Mesodermal cell (in vitro differentiated cells): Measurements from ENCODE around the gene GJA1. TPM values are rescaled to one million over a fixed set of nuclear protein-coding genes. Genes with fewer than 3 reads are reported as not detected.
"Not testable (repeated sequence)": the region's sequence is repeated elsewhere in the genome, so short reads cannot be mapped to it uniquely, and the experiment has no call there.

Experiments used
- H3K27ac ChIP-seq: 2 replicates; pipeline ENCODE4 v1.7.0; 2013; ENCODE audit warnings: mild to moderate bottlenecking, low read depth, low read length, moderate library complexity; ENCODE audit not compliant: severe bottlenecking
- H3K36me3 ChIP-seq: 2 replicates; pipeline ENCODE4 v1.7.1; 2013; ENCODE audit warnings: mild to moderate bottlenecking, low read length, moderate library complexity; ENCODE audit not compliant: control insufficient read depth, insufficient read depth
- H3K4me1 ChIP-seq: one replicate; pipeline ENCODE4 v1.7.1; 2013; ENCODE audit warnings: mild to moderate bottlenecking, low read length; ENCODE audit not compliant: insufficient read depth, control insufficient read depth, poor library complexity, severe bottlenecking
- H3K4me3 ChIP-seq: 2 replicates; pipeline ENCODE4 v1.7.0; 2013; ENCODE audit warnings: low read length, control low read depth, mild to moderate bottlenecking; ENCODE audit not compliant: insufficient read depth, poor library complexity, severe bottlenecking; ENCODE audit errors: extremely low read depth
- H3K9me3 ChIP-seq: 2 replicates; pipeline ENCODE4 v1.7.1; 2013; ENCODE audit warnings: mild to moderate bottlenecking, low read length, moderate library complexity; ENCODE audit not compliant: control insufficient read depth
- WGBS, 2 experiments: methylation state at CpG; one replicate each; pipeline ENCODE4 v1.1.5; 2013; ENCODE audit warnings: missing lambda C conversion rate in 2 of 2; ENCODE audit not compliant: insufficient coverage in 2 of 2; 5-methylcytosine and 5-hydroxymethylcytosine counted together
- polyA plus RNA-seq, 2 experiments: library from polyadenylated mRNA; stranded (reverse); fragments of 50-300 nt; gene quantifications; one replicate each; pipeline ENCODE4 v1.2.3, GENCODE V29; 2013

Gene GJA1
- polyA plus RNA-seq (2013, experiment 1 of 2): 440 TPM
- 501 TPM for polyA plus RNA-seq (2013, experiment 2 of 2)

DNA sequence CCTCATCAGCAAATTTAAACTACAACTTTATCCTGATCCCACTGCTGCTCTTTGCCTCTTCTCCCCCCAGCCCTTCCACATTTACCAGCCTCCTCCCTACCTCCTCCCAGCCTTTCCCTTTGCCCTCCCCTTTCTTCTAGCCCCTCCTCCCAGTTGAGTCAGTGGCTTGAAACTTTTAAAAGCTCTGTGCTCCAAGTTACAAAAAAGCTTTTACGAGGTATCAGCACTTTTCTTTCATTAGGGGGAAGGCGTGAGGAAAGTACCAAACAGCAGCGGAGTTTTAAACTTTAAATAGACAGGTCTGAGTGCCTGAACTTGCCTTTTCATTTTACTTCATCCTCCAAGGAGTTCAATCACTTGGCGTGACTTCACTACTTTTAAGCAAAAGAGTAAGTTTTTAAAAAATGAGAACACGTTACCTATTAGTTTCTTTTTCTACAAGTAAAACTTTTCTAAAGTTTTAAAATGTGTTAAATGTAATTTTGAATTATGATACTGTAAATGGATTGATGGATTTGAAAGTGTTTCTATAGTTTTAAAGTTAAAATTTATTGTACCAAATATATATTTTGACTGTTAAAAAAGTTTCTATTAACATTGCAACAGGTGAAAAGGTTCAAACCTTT lies at the start of gene GJA1:
Gene GJA1 (plus strand): TSS at position 203 of the 626 bp plus-strand sequence. CDS start 11,202 bp downstream, outside the sequence.
- Histone ChIP-seq H3K27ac (peak within 1 kb of the TSS; percentile 92), H3K4me1 (peaks cover 16% of the 10 kb centered on the region)
- WGBS, 2 experiments: 10% methylated on average over 2 of the region's 5 CpGs; no CpG with 5 or more reads in 1 of the 2 experiments

DNA sequence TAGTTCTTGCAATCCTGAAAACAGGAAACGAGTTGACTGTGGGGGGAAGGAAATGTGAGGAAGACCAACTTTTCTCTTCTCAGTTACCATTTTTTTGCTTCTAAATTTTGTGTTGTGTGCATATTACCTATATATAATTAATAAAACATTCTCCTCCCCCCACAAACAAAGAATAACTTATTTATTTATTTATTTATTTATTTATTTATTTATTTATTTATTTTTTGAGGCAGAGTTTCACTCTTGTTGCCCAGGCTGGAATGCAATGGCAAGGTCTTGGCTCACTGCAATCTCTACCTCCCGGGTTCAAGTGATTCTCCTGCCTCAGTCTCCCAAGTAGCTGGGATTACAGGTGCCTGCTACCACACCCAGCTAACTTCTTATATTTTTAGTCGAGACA lies 48.9 kb upstream of the GJA1 start:
- WGBS, 2 experiments: 90 to 92% methylated on average over 2 of the region's 3 CpGs
- H3K4me1 ChIP-seq, H3K27ac ChIP-seq, H3K9me3 ChIP-seq, H3K4me3 ChIP-seq, H3K36me3 ChIP-seq: not testable (repeated sequence)

More for the DNA sequence above, at the start of gene GJA1:
- Histone ChIP-seq H3K4me3 (peak within 1 kb of the TSS; percentile 74), H3K9me3 (no peaks in the 10 kb centered on the region), H3K36me3 (peaks cover 1% of the 10 kb centered on the region)

DNA sequence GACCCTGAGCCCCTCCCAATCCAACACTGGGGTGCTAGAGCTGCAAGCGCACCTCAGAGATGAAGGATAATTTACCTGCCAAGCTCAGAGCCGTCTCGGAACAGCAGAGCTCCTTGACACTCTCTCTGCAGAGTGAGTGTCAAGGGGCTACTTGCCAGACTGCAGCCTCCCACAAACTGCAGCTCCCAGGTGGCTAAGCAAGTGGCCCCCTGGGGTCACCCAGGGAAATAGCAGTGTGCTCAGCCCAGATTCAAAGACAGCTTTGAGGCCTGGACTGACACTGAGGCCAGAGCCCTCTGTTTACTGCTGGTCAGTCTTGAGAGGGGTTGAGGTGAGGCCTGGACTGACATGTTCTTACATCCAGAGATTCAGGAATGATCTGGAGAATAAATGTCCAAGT lies 46.0 kb upstream of the GJA1 start:
- no peaks in the 10 kb centered on the region for H3K4me1 ChIP-seq
- H3K27ac ChIP-seq: no peak overlapping the region
- WGBS, 2 experiments: 81 to 100% methylated on average over 2 to 3 of the region's 3 CpGs
- no peak overlapping the region for H3K4me3 ChIP-seq
- H3K9me3 ChIP-seq: no peaks in the 10 kb centered on the region
- H3K36me3 ChIP-seq: no peaks in the 10 kb centered on the region

DNA sequence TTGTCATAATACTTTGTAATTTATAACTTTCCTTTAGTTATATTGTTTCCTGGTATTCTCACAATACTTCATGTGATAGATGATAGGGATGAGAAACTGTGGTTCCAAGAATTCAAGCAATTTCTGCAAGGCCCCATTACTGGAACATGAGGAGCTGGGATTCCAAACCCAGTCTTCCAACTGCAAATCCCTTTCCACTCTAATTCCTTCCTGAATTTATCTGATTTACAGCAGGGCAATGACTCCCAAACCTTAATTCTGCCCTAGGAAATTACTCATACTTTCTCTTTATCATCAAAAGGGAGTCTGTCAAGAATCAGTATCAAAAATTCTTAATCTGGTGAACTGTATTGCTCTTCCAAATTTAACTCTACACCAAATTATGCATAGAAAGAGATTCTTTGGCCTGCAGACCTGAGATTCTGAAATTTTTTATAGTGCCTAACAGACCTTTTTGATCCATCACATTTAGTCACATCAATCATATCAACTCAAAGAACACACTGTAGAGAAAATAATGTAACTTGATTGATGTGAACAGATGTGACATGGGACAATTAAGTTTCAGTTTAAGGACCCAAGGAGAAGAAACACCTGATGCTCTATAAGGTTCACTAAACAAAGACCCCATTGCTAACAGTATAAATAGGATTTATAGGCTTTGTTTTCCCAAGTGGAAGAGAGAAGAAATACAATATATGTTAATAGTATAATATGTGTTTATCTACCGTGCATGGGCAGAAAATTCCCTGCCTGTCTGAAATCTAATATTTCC lies 41.5 kb upstream of the GJA1 start:
- Histone ChIP-seq H3K36me3 (no peaks in the 10 kb centered on the region), H3K9me3 (no peaks in the 10 kb centered on the region), H3K4me1 (no peaks in the 10 kb centered on the region), H3K27ac (no peak overlapping the region), H3K4me3 (no peak overlapping the region)
- WGBS, 2 experiments: no CpG with 5 or more reads among the region's 1 CpG

DNA sequence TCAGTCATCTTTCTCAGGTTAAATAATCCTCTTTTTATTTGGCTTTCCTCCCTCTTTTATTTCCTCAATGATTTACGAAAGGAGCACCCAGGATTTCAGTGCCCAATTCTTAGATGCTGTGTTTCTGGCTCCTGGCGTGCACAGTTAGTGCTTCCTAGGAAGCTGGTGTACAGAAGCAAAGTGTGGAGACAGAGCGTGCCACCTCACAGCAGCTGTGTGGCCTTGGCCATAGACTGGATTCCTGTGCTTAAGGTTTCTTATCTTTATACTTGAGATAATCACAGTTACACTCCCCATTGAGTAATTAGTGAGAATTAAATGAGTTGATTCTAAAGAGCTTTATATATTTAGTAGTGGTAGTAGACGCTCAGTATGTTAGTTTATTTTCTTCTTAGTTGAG lies 39.7 kb upstream of the GJA1 start:
- H3K27ac ChIP-seq: no peak overlapping the region
- no peaks in the 10 kb centered on the region for H3K4me1 ChIP-seq
- H3K9me3 ChIP-seq: no peaks in the 10 kb centered on the region
- no peak overlapping the region for H3K4me3 ChIP-seq
- WGBS, 2 experiments: 88 to 100% methylated on average over 1 to 2 of the region's 4 CpGs
- no peaks in the 10 kb centered on the region for H3K36me3 ChIP-seq

DNA sequence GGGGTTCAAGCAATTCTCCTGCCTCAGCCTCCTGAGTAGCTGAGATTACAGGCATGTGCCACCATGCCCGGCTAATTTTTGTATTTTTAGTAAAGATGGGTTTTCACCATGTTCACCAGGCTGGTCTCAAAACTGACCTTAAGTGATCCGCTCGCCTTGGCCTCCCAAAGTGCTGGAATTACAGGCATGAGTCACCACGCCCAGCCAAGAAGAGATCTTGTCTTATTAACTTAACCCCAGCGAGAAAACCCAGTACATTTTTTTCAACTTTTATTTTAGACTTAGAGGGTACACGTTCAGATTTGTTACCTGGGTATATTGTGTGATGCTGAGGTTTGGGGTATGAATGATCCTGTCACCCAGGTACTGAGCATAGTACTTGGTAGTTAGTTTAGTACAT lies 38.3 kb upstream of the GJA1 start:
- H3K4me1 ChIP-seq, H3K36me3 ChIP-seq, H3K4me3 ChIP-seq, H3K27ac ChIP-seq, H3K9me3 ChIP-seq: not testable (repeated sequence)
- 85 to 94% methylated on average over 3 to 4 of the region's 6 CpGs for WGBS, 2 experiments

DNA sequence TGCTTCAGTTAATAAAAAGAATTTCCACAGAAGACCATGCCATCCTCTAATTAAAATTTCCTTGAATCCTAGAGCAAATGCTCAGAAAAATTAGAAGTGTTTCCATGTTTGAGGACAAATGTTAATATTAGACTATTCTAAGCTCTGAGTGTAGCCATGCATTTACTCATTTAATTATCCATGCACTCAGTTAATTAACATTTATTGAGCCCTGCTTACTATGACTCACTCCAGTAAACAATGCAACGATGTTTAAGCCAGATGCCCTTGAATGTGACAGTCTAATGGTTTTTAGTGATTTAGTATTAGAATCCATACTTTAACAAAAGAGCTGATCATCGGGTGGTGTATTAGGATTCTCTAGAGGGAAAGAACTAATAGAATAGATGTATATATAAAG lies 37.3 kb upstream of the GJA1 start:
- no peak overlapping the region for H3K4me3 ChIP-seq
- H3K27ac ChIP-seq: no peak overlapping the region
- H3K36me3 ChIP-seq: no peaks in the 10 kb centered on the region
- H3K4me1 ChIP-seq: no peaks in the 10 kb centered on the region
- no peaks in the 10 kb centered on the region for H3K9me3 ChIP-seq
- WGBS, 2 experiments: 100% methylated on average over 1 of the region's 2 CpGs; no CpG with 5 or more reads in 1 of the 2 experiments

DNA sequence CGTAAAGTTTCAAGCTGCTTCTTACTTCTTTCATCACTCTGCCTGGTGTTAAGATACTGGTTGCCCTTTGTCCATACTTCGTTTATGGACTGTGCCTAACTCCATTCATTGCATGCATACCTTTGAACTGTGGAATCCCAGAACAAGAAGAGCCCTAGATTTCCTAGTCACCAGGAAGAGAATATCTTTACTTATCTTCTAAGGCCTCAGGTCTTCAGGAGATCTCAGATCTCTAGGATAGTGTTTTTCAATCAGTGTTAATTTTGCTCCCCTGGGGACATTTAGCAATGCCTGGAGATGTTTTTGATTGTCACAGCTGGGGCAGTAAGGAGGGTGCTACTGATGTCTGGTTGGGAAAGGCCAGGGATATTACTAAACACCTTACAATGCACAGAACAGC lies 35.5 kb upstream of the GJA1 start:
- no peak overlapping the region for H3K27ac ChIP-seq

DNA sequence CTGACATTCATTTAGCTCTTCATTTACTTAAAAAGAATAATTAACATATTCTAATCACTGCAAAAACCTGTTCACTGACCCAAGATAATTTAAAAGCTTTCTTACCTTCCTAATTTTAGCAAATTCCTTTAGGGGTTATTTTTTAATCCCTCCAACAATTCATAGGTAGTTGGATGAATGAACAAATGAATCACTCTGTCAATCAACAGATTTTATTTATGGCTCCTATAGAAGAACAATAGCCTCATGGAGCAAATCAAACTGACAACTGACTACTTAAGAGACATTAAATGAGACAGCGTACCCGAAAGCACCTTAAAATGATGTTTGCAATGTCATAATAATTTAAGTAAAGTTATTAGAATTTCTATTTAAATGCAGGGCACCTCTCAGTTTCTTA lies 31.5 kb upstream of the GJA1 start:
- WGBS, 2 experiments: no CpG with 5 or more reads among the region's 2 CpGs
- H3K4me3 ChIP-seq: no peak overlapping the region
- no peaks in the 10 kb centered on the region for H3K36me3 ChIP-seq
- H3K27ac ChIP-seq: no peak overlapping the region
- no peaks in the 10 kb centered on the region for H3K9me3 ChIP-seq
- no peaks in the 10 kb centered on the region for H3K4me1 ChIP-seq

More for the DNA sequence above, 35.5 kb upstream of the GJA1 start:
- Histone ChIP-seq H3K9me3 (no peaks in the 10 kb centered on the region), H3K4me1 (no peaks in the 10 kb centered on the region), H3K4me3 (no peak overlapping the region), H3K36me3 (no peaks in the 10 kb centered on the region)
- WGBS, 2 experiments: 70 to 75% methylated on average over 2 of the region's 2 CpGs

DNA sequence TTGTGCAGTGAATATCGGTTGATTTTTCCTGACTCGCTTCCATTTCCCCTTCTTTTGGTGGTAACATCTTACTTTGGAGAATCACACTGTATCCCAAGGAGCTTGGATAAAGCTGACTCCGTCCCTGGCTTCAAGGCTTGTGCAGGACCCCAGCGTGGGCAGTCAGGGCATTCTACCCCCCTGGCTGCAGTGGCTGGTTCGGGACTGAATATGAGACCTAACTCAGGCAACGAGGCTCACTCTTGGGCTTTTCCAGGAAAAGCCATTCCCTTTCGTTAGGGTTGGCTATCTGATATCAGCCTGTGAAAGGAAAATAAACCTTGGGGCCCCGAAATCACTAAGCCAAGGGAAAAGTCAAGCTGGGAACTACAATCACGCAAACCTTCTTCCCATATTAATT lies 30.1 kb upstream of the GJA1 start:
- Histone ChIP-seq H3K4me3 (no peak overlapping the region), H3K4me1 (no peaks in the 10 kb centered on the region), H3K36me3 (no peaks in the 10 kb centered on the region), H3K27ac (no peak overlapping the region), H3K9me3 (no peaks in the 10 kb centered on the region)
- 84 to 91% methylated on average over 5 of the region's 9 CpGs for WGBS, 2 experiments

DNA sequence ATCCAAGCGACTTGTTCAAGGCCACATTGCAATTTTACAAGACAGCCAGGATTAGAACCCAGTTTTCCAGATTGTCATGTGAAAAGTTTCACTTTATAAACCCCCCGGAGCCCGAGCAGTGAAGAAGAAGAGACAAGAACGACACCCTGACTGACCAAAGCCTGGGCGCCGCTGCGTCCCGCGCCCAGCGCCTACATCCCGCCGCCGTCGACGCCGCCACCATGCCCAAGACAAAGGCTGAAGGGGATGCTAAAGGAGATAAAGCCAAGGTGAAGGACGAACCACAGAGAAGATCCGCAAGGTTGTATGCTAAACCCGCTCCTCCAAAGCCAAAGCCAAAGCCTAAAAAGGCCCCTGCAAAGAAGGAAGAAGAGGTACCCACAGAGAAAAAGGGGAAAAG lies 27.1 kb upstream of the GJA1 start:
- Histone ChIP-seq H3K4me1 (no peaks in the 10 kb centered on the region), H3K4me3 (no peak overlapping the region), H3K27ac (no peak overlapping the region), H3K36me3 (no peaks in the 10 kb centered on the region), H3K9me3 (no peaks in the 10 kb centered on the region)
- WGBS, 2 experiments: 90 to 93% methylated on average over 17 to 19 of the region's 19 CpGs
